Lung (tissue), 12 donors: ENCODE results near the gene DBN1. TPM values are rescaled to one million over a fixed set of nuclear protein-coding genes. Genes with fewer than 3 reads are reported as not detected.

ENCODE experiments used
- ATAC-seq: fragments of 200-7000 bp; cut with Tn5 transposase; one replicate; pipeline ENCODE4 v1.9.1; 2020; ENCODE audit warnings: moderate number of reproducible peaks; ENCODE audit not compliant: insufficient read depth, low FRiP score
- DNase-seq, 3 donors: peaks; one replicate each; pipeline ENCODE4 v3.0.0-alpha.2; 2013 to 2017
- H3K27ac ChIP-seq, 2 donors: one replicate each; pipeline ENCODE4 v1.5.1; 2013; ENCODE audit warnings: mild to moderate bottlenecking in 2 of 2, moderate library complexity in 2 of 2, control low read depth in 1 of 2, inconsistent platforms in 1 of 2, low read depth in 1 of 2, low read length in 1 of 2
- H3K27me3 ChIP-seq, 3 donors: one replicate each; pipeline ENCODE4 v1.5.1; 2013; ENCODE audit warnings: low read length in 2 of 3; ENCODE audit not compliant: control insufficient read depth in 3 of 3, insufficient read depth in 3 of 3
- H3K36me3 ChIP-seq, 4 donors: one replicate each; pipeline ENCODE4 v1.5.1; 2013; ENCODE audit warnings: low read length in 4 of 4, mild to moderate bottlenecking in 1 of 4, moderate library complexity in 1 of 4; ENCODE audit not compliant: control insufficient read depth in 4 of 4, insufficient read depth in 4 of 4
- H3K4me1 ChIP-seq, 5 donors: one replicate each; pipeline ENCODE4 v1.5.1; 2013; ENCODE audit warnings: low read length in 5 of 5, mild to moderate bottlenecking in 2 of 5, moderate library complexity in 1 of 5; ENCODE audit not compliant: control insufficient read depth in 5 of 5, insufficient read depth in 5 of 5
- H3K4me3 ChIP-seq: one replicate; pipeline ENCODE4 v1.5.1; 2013; ENCODE audit warnings: mild to moderate bottlenecking, control low read depth, moderate library complexity
- H3K9ac ChIP-seq, 2 donors: one replicate each; pipeline ENCODE4 v1.5.1; 2013; ENCODE audit warnings: low read length in 2 of 2, control low read depth in 1 of 2; ENCODE audit not compliant: insufficient read depth in 1 of 2
- H3K9me3 ChIP-seq, 4 donors: one replicate each; pipeline ENCODE4 v1.5.1; 2013; ENCODE audit warnings: low read length in 3 of 4, mild to moderate bottlenecking in 1 of 4, moderate library complexity in 1 of 4; ENCODE audit not compliant: control insufficient read depth in 4 of 4, insufficient read depth in 3 of 4
- CTCF ChIP-seq: IDR thresholded peaks from 2 replicates; pipeline ENCODE4 v1.5.1; 2012; ENCODE audit warnings: mild to moderate bottlenecking; ENCODE audit errors: control extremely low read depth, extremely low read depth
- WGBS, 2 donors: extraction: QIAGEN DNeasy Blood & Tissue Kit; methylation state at CpG; one replicate each; pipeline ENCODE4 v1.1.7; 2013; 5-methylcytosine and 5-hydroxymethylcytosine counted together
- polyA plus RNA-seq, 2 donors: library from polyadenylated mRNA; stranded (reverse); fragments of 200-250 nt; gene quantifications; one replicate each; pipeline ENCODE4 v1.2.1, GENCODE V29; 2013
- total RNA-seq, 2 donors: library from RNA; depleted of rRNA in 1 of 2; stranded (reverse); fragments of >200 nt in 1 of 2; gene quantifications; one replicate each; pipeline ENCODE4 v1.2.1, GENCODE V29; 2014 to 2021
- donor health status: control.
- donor health status: control.
- donor health status: Bipolar disorder and iron deficiency.
- donor health status: healthy.
- donor health status: DM: yes; HTN: yes; CAD: no.

DBN1 gene
- total and polyA plus RNA-seq, 4 donors = 18.7 to 38.3 (median 30.3) TPM

- Histone ChIP-seq H3K9me3 (no peaks in the 10 kb centered on the region), H3K27ac (no peak overlapping the region), H3K36me3 (peaks cover 0 to 18% (median 11%) of the 10 kb centered on the region in 4 donors), H3K27me3 (no peaks in the 10 kb centered on the region), H3K4me1 (peaks cover 0 to 17% (median 0%) of the 10 kb centered on the region in 5 donors), H3K4me3 (no peak overlapping the region), H3K9ac (no peak overlapping the region)
- TF ChIP-seq CTCF = no peak
- ATAC-seq (no peak), DNase-seq (no peak)
- 95 to 97% methylated on average over 28 of the region's 28 CpGs for WGBS, 2 donors
Observed at GRCh38 chr5:177459819-177460628, 13.4 kb downstream of the DBN1 start.

- Histone ChIP-seq H3K27ac (no peak overlapping the region), H3K4me1 (peaks cover 0 to 21% (median 0%) of the 10 kb centered on the region in 5 donors), H3K27me3 (no peaks in the 10 kb centered on the region), H3K36me3 (peaks cover 0 to 18% (median 11%) of the 10 kb centered on the region in 4 donors), H3K9ac (no peak overlapping the region), H3K9me3 (no peaks in the 10 kb centered on the region), H3K4me3 (no peak overlapping the region)
- 91 to 93% methylated on average over 11 of the region's 11 CpGs for WGBS, 2 donors
- no peak for TF ChIP-seq CTCF
- ATAC-seq = no peak
- DNase-seq = no peak
Observed at GRCh38 chr5:177459357-177459756, 14.1 kb downstream of the DBN1 start.

- H3K27me3 ChIP-seq = no peaks in the 10 kb centered on the region
- WGBS, 2 donors = 94 to 98% methylated on average over 14 of the region's 14 CpGs
- H3K9me3 ChIP-seq = no peaks in the 10 kb centered on the region
- H3K9ac ChIP-seq = no peak overlapping the region
- DNase-seq = no peak
- H3K4me1 ChIP-seq = peaks cover 0 to 25% (median 2%) of the 10 kb centered on the region in 5 donors
- H3K4me3 ChIP-seq = no peak overlapping the region
- no peak for ATAC-seq
- H3K36me3 ChIP-seq = peaks cover 0 to 18% (median 11%) of the 10 kb centered on the region in 4 donors
- TF ChIP-seq CTCF = no peak
- no peak overlapping the region for H3K27ac ChIP-seq
Observed at GRCh38 chr5:177458912-177459350, 14.5 kb downstream of the DBN1 start.
